H1 (cell line): ENCODE data around the gene CAMTA1. TPM values are rescaled to one million over a fixed set of nuclear protein-coding genes. Genes with fewer than 3 reads are reported as not detected.

Experiments used
- CTCF ChIA-PET: fragments of 300-600 bp; sonication (Branson Sonifier 250); formaldehyde crosslinking; loops from one replicate; lab custom pipeline; 2021; ENCODE audit not compliant: partially characterized antibody; lab: Charles Lee
- POLR2A ChIA-PET: fragments of 300-600 bp; sonication (Branson Sonifier 250); formaldehyde crosslinking; loops from one replicate; lab custom pipeline; 2021; ENCODE audit warnings: inconsistent platforms; ENCODE audit not compliant: partially characterized antibody; lab: Charles Lee
- DNase-seq, 2 experiments: peaks; one replicate each; pipeline versions ENCODE4 v3.0.0 to v3.0.0-alpha.2; 2010 to 2022; ENCODE audit warnings: low spot score in 2 of 2, low read depth in 1 of 2, mixed read lengths in 1 of 2
- FAIRE-seq: peaks from 2 replicates; lab custom pipeline; 2011; peaks lifted over from hg19 to GRCh38; lab: Jason Lieb, UNC
- H2AFZ ChIP-seq: 2 replicates; pipeline ENCODE4 v1.8.1; 2012; ENCODE audit warnings: low read length, inconsistent platforms
- H2AK5ac ChIP-seq: 2 replicates; pipeline ENCODE4 v1.6.1; 2013; ENCODE audit warnings: low read depth, low read length
- H2BK120ac ChIP-seq: replicated peaks from 2 replicates; pipeline ENCODE3; 2013; ENCODE audit warnings: low read depth, low read length, inconsistent platforms
- H2BK12ac ChIP-seq: 2 replicates; pipeline ENCODE4 v1.6.1; 2013; ENCODE audit warnings: low read depth, low read length
- H2BK15ac ChIP-seq: 2 replicates; pipeline ENCODE4 v1.6.1; 2013; ENCODE audit warnings: low read length
- H2BK20ac ChIP-seq: 2 replicates; pipeline ENCODE4 v1.6.1; 2013; ENCODE audit warnings: low read length
- H2BK5ac ChIP-seq: 2 replicates; pipeline ENCODE4 v1.6.1; 2013; ENCODE audit warnings: low read depth, low read length
- H3K14ac ChIP-seq: 2 replicates; pipeline ENCODE4 v1.6.1; 2013; ENCODE audit warnings: inconsistent platforms; ENCODE audit not compliant: insufficient read length
- H3K18ac ChIP-seq: 2 replicates; pipeline ENCODE4 v1.6.1; 2013; ENCODE audit warnings: low read length; ENCODE audit errors: extremely low read depth
- H3K23ac ChIP-seq: 2 replicates; pipeline ENCODE4 v1.6.1; 2013; ENCODE audit warnings: inconsistent platforms; ENCODE audit not compliant: insufficient read length
- H3K23me2 ChIP-seq: 2 replicates; pipeline ENCODE4 v1.6.1; 2013; ENCODE audit warnings: low read depth, low read length
- H3K27ac ChIP-seq: 2 replicates; pipeline ENCODE4 v1.6.1; 2011; ENCODE audit warnings: low read depth, low read length, inconsistent platforms
- H3K27me3 ChIP-seq, 4 experiments: replicated peaks in 1 of 4; 1 replicate in 1 of 4; 2 replicates in 3 of 4; pipeline versions ENCODE4 v1.6.1 to v1.8.1; 2011 to 2013; ENCODE audit warnings: low read length in 3 of 4, mild to moderate bottlenecking in 3 of 4, inconsistent platforms in 2 of 4, mixed read lengths in 2 of 4, moderate library complexity in 1 of 4; ENCODE audit not compliant: control insufficient read depth in 3 of 4, insufficient read depth in 3 of 4; ENCODE audit errors: extremely low read depth in 1 of 4
- H3K36me3 ChIP-seq, 4 experiments: 2 replicates each; pipeline versions ENCODE4 v1.6.1 to v1.8.1; 2011 to 2013; ENCODE audit warnings: mild to moderate bottlenecking in 4 of 4, low read length in 3 of 4, moderate library complexity in 2 of 4, control low read depth in 1 of 4, inconsistent platforms in 1 of 4; ENCODE audit not compliant: insufficient read depth in 4 of 4, control insufficient read depth in 2 of 4
- H3K4ac ChIP-seq: replicated peaks from 2 replicates; pipeline ENCODE3; 2013; ENCODE audit warnings: low read length, low read depth, mixed read lengths, inconsistent platforms; ENCODE audit not compliant: insufficient read length
- H3K4me1 ChIP-seq, 4 experiments: replicated peaks in 1 of 4; 1 replicate in 1 of 4; 2 replicates in 3 of 4; pipeline versions ENCODE4 v1.6.1 to v1.8.1; 2011 to 2013; ENCODE audit warnings: low read length in 3 of 4, inconsistent platforms in 2 of 4, mixed read lengths in 1 of 4; ENCODE audit not compliant: insufficient read depth in 4 of 4, control insufficient read depth in 3 of 4
- H3K4me2 ChIP-seq, 2 experiments: 2 replicates each; pipeline versions ENCODE4 v1.6.1 to v1.8.1; 2011 to 2013; ENCODE audit warnings: low read depth in 2 of 2, low read length in 2 of 2, control low read depth in 1 of 2, inconsistent platforms in 1 of 2, mild to moderate bottlenecking in 1 of 2; ENCODE audit not compliant: insufficient read depth in 1 of 2
- H3K4me3 ChIP-seq, 4 experiments: fragments of 200-600, 300-600 bp in 1 of 4; sonication (generic), shearing (Covaris generic), sonication (Bioruptor Twin) in 1 of 4; 2 replicates each; pipeline versions ENCODE4 v1.5.1 to v1.8.1; 2011 to 2016; ENCODE audit warnings: low read length in 4 of 4, low read depth in 3 of 4, control low read depth in 2 of 4, inconsistent platforms in 2 of 4, mild to moderate bottlenecking in 2 of 4, mixed read lengths in 1 of 4, moderate library complexity in 1 of 4; ENCODE audit not compliant: insufficient read depth in 2 of 4; ENCODE audit errors: extremely low read depth in 1 of 4
- H3K56ac ChIP-seq: replicated peaks from 2 replicates; pipeline ENCODE3; 2013; ENCODE audit warnings: low read depth, mild to moderate bottlenecking, mixed read lengths, low read length, inconsistent platforms; ENCODE audit not compliant: insufficient read length
- H3K79me1 ChIP-seq: 2 replicates; pipeline ENCODE4 v1.6.1; 2013; ENCODE audit warnings: low read depth, low read length, control low read depth
- H3K79me2 ChIP-seq, 2 experiments: 2 replicates each; pipeline versions ENCODE4 v1.6.1 to v1.8.1; 2012 to 2013; ENCODE audit warnings: low read length in 2 of 2, mild to moderate bottlenecking in 2 of 2, inconsistent platforms in 1 of 2; ENCODE audit not compliant: insufficient read depth in 2 of 2, control insufficient read depth in 1 of 2
- H3K9ac ChIP-seq, 4 experiments: replicated peaks in 1 of 4; 1 replicate in 1 of 4; 2 replicates in 3 of 4; pipeline versions ENCODE4 v1.6.1 to v1.8.1; 2011 to 2013; ENCODE audit warnings: low read depth in 3 of 4, low read length in 3 of 4, control low read depth in 2 of 4, mild to moderate bottlenecking in 2 of 4, moderate library complexity in 2 of 4, inconsistent platforms in 1 of 4; ENCODE audit errors: extremely low read depth in 1 of 4
- H3K9me3 ChIP-seq, 2 experiments: 2 replicates each; pipeline versions ENCODE4 v1.6.1 to v1.8.1; 2012 to 2013; ENCODE audit warnings: mild to moderate bottlenecking in 2 of 2, moderate library complexity in 2 of 2, control low read depth in 1 of 2, inconsistent platforms in 1 of 2, low read depth in 1 of 2, low read length in 1 of 2, mixed read lengths in 1 of 2; ENCODE audit not compliant: insufficient read depth in 2 of 2
- H4K20me1 ChIP-seq, 2 experiments: replicated peaks in 1 of 2; 2 replicates each; pipeline versions ENCODE3 to v1.8.1; 2011 to 2013; ENCODE audit warnings: inconsistent platforms in 2 of 2, low read length in 2 of 2, mild to moderate bottlenecking in 1 of 2; ENCODE audit not compliant: insufficient read depth in 2 of 2, control insufficient read depth in 1 of 2
- H4K5ac ChIP-seq: 2 replicates; pipeline ENCODE4 v1.6.1; 2013; ENCODE audit warnings: low read length, low read depth, mixed read lengths, inconsistent platforms; ENCODE audit not compliant: insufficient read length
- H4K8ac ChIP-seq: 2 replicates; pipeline ENCODE4 v1.8.0; 2013; ENCODE audit warnings: mild to moderate bottlenecking, moderate library complexity, low read length, inconsistent platforms; ENCODE audit not compliant: insufficient read depth; ENCODE audit errors: extremely low read depth
- H4K91ac ChIP-seq: replicated peaks from 2 replicates; pipeline ENCODE3; 2013; ENCODE audit warnings: low read length, mixed read lengths, inconsistent platforms; ENCODE audit not compliant: insufficient read length
- KDM4A ChIP-seq: IDR thresholded peaks from one replicate; pipeline ENCODE4 v1.7.1; 2012; ENCODE audit warnings: low read depth, mild to moderate bottlenecking, moderate library complexity, low read length, inconsistent platforms; ENCODE audit not compliant: severe bottlenecking
- SIRT6 ChIP-seq: IDR thresholded peaks from one replicate; pipeline ENCODE4 v1.7.1; 2012; ENCODE audit warnings: low read length, inconsistent platforms
- SP1 ChIP-seq: IDR thresholded peaks from 2 replicates; pipeline ENCODE4 v1.6.1; 2011; ENCODE audit warnings: low read depth, low read length
- USF2 ChIP-seq: IDR thresholded peaks from 2 replicates; pipeline ENCODE4 v1.6.1; 2011; ENCODE audit warnings: low read length, improper control_type of control experiment
- WGBS, 2 experiments: shearing (Covaris generic) in 1 of 2; methylation state at CpG; one replicate each; pipeline versions ENCODE4 v1.1.6 to v1.1.7; 2013 to 2015; ENCODE audit warnings: low lambda C conversion rate in 2 of 2, mixed read lengths in 2 of 2, inconsistent platforms in 1 of 2, low coverage in 1 of 2, missing lambda C conversion rate in 1 of 2; ENCODE audit not compliant: insufficient replicate concordance in 2 of 2, insufficient coverage in 1 of 2, insufficient read length in 1 of 2; ENCODE audit errors: extremely low coverage in 1 of 2, missing lambda C conversion rate in 1 of 2; 5-methylcytosine and 5-hydroxymethylcytosine counted together
- polyA plus RNA-seq, 7 experiments: library from polyadenylated mRNA; depleted of rRNA in 3 of 7; stranded (reverse) in 5 of 7; unstranded in 2 of 7; fragments of >200 nt in 5 of 7; fragments of 200-250 nt in 2 of 7; gene quantifications; 1 replicate in 5 of 7; 2 replicates in 1 of 7; 4 replicates in 1 of 7; pipeline versions ENCODE4 v1.2.1 to v1.2.3, GENCODE V29; 2011 to 2013; ENCODE audit warnings: missing spikeins in 2 of 7, mixed read lengths in 2 of 7
- total RNA-seq: library from RNA; stranded (reverse); fragmentation: NEBNext Ultra II Directional; extraction: Animal tissue kit (Norgen Biotek cat#: 25700); gene quantifications from 2 replicates; pipeline ENCODE4 v1.2.1, GENCODE V29; 2021

The CAMTA1 gene
- total and polyA plus RNA-seq, 2 of the 8 experiments (the other 6 are each of a cell fraction or from before 2014, with no cell fraction given): 65.0 to 119 TPM

- H2BK120ac ChIP-seq: no peak overlapping the region
- H3K23ac ChIP-seq: no peak overlapping the region
- no peak overlapping the region for H3K18ac ChIP-seq
- H2AFZ ChIP-seq: no peak overlapping the region
- no peak overlapping the region for H3K9ac ChIP-seq
- no peak overlapping the region for H4K8ac ChIP-seq
- no peak overlapping the region for H3K4me3 ChIP-seq
- ChIA-PET CTCF (interaction anchor here (0.6 to 9.9 kb wide), 10 partner anchors 14 to 227 kb away, joined by 3 to 97 read pairs (median 4); no protein-coding TSS in a partner anchor), POLR2A (interaction anchor here (0.8 kb wide), 1 partner anchor 20 kb away, joined by 3 read pairs; no protein-coding TSS in a partner anchor)
- no peaks in the 10 kb centered on the region for H3K36me3 ChIP-seq
- H2BK20ac ChIP-seq: no peak overlapping the region
- FAIRE-seq: no peak
- H2AK5ac ChIP-seq: no peak overlapping the region; the same call in 1 of the 2 replicates
- peak overlapping the region; percentile 71 for H3K4ac ChIP-seq
- H2BK12ac ChIP-seq: no peak overlapping the region; the same call in 1 of the 2 replicates
- H3K79me2 ChIP-seq: no peaks in the 10 kb centered on the region
- H3K27me3 ChIP-seq: no peaks in the 10 kb centered on the region
- H3K9me3 ChIP-seq: no peaks in the 10 kb centered on the region
- H3K4me1 ChIP-seq: peaks cover 0 to 13% (median 5%) of the 10 kb centered on the region in 4 experiments; a peak in 5 of 7 replicates
- 83% methylated on average over 28 of the region's 30 CpGs; no CpG with 5 or more reads in 1 of the 2 experiments for WGBS, 2 experiments
- H4K91ac ChIP-seq: no peak overlapping the region
- no peaks in the 10 kb centered on the region for H4K20me1 ChIP-seq
- no peaks in the 10 kb centered on the region for H3K79me1 ChIP-seq
- no peak overlapping the region for H3K27ac ChIP-seq
- TF ChIP-seq SP1 (no peak), USF2 (no peak), SIRT6 (no peak), KDM4A (no peak)
- no peak overlapping the region for H3K14ac ChIP-seq
- H3K23me2 ChIP-seq: no peaks in the 10 kb centered on the region
- no peak overlapping the region for H2BK15ac ChIP-seq
- no peak overlapping the region for H3K56ac ChIP-seq
- H2BK5ac ChIP-seq: no peak overlapping the region
- H3K4me2 ChIP-seq: no peak overlapping the region
- no peak overlapping the region for H4K5ac ChIP-seq
- DNase-seq: no peak
These were observed 669.9 kb downstream of the CAMTA1 start for GRCh38 chr1:7454895-7455784.
